ENCODE results near the gene DPYD.

The DPYD gene

DNA sequence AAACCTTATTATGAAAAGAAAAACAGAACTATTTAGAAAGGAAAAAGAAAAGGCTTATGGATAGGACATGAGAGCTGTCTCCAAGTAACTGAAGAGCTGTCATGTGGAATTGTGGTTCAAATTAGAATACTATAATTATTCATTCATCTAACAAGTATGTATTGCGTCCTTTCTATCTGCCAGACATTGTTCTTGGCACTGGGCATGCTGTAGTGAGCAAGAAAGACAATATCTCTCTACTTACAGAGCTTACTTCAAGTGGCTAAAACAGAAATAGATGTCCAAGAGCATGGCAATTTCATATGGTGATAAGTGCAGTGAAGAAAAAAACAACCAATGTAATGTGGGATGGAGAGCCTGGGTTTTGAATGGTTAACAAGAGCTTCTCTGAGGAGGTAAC is 413.0 kb downstream of the DPYD start:
- no peak for DNase-seq

GRCh38 chr1:97506368-97506767 is 414.5 kb downstream of the DPYD start:
- no peak for DNase-seq

DNA sequence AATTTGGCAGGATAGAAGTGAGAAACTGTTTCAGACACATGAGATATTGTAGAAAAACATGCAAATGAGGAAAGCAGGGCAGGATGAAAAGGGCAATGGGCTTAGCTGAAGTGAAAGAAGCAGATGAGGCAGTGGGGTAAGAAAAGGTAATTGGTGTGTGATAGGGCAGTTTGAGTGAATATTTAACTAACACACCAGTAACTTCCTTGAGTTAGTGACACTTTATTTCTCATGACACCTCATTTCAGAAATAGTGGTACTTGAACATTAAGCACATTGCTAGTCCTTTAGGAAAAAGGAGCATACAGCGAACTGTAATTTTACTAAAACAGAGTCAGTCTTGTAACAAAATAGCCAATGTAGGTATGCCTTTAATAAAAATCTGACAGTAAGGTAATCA is 415.0 kb downstream of the DPYD start:
- no peak for DNase-seq

- no peak for DNase-seq
Measured at GRCh38 chr1:97505289-97505688, 415.5 kb downstream of the DPYD start.

- DNase-seq = no peak
Measured at GRCh38 chr1:97502360-97502759, 418.5 kb downstream of the DPYD start.

DNA sequence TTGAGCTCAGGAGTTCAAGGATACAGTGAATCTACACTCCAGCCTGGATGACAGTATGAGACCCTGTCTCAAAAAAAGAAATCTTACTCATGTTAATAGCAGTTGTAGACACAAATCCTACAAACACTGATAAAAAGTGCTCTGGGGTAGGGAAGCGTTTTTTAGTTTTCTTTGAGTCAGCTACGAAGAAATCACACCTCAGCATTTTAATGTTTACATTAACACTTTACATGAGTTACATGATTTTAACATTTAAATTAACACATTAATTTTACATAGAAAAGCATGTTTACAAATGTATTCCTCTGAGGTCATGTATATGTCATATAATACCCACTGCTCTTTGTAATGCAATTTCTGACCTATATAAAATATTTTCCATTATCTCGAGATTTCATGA is 419.2 kb downstream of the DPYD start:
- no peak for DNase-seq

DNA sequence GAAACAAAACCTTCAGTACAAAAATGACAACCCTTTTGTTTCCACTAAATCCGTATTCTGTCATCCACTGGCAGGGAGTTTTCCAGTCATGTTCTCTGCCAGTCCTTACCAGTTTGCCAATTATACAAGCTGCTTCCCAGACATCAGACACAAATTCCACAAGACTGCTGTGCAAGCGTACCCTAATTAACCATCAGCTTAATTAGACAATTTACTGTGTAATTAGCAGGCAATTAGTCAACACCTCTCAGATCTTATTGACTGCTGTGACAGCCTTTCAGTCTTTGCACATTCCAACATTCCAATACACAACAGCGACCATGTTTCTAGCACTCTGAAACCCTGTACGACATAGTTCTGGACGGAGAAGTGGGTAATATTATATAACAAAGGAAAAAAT is 420.1 kb downstream of the DPYD start:
- DNase-seq = no peak

- DNase-seq = no peak
Measured at GRCh38 chr1:97499667-97500066, 421.2 kb downstream of the DPYD start.

- DNase-seq = no peak
Measured at GRCh38 chr1:97489834-97490233, 431.0 kb downstream of the DPYD start.

- no peak for DNase-seq
Measured at GRCh38 chr1:97488530-97488929, 432.3 kb downstream of the DPYD start.

- DNase-seq = no peak
Measured at GRCh38 chr1:97482022-97482421, 438.8 kb downstream of the DPYD start.

- DNase-seq = no peak
Measured at GRCh38 chr1:97467445-97467844, 453.4 kb downstream of the DPYD start.

DNA sequence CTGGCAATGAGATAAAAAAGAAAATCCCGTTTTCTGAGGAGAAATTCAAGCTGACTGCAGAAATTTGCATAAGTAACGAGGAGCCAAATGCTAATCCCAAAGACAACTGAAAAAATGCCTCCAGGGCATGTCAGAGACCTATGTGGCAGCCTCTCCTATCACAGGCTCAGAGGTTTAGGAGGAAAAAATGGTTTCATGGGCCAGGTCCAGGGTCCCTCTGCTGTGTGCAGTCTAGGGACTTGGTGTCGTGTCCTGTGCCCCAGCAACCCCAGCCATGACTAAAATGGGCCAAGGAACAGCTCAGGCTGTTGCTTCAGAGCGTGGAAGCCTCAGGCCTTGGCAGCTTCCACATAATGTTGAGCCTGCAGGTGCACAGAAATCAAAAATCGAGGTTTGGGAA is 456.5 kb downstream of the DPYD start:
- DNase-seq = no peak

GRCh38 chr1:97461782-97462181 is 459.1 kb downstream of the DPYD start:
- DNase-seq = no peak

DNA sequence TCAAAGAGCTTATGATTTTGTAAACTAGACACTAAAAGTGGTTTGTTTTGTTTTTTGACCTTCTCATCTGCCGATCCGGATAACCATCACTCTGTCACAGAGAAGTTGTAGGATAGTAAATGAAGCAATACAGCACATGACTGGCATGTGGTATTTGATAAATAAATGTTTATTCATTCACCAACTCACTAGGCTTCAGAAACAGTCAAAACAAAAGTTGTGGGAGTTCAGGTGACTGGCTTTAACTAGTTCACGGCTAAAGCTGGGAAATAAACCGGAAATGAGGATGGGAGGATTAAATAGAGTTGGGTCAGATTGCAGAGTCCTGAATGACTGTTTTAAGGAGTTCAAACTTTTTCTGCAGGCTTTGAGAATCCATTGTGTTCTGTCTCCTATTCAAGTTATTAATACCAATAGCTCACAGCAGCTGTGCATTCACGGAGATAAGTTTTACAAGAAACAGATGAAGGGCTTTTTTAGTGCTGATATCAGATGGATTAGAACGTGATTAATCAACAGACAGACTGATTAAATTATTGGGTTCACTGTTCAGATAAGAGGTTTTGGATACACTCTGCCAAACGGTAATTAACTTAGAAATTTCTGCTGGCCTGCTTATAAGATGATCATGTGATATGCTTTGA is 463.3 kb downstream of the DPYD start:
- no peak for DNase-seq

DNA sequence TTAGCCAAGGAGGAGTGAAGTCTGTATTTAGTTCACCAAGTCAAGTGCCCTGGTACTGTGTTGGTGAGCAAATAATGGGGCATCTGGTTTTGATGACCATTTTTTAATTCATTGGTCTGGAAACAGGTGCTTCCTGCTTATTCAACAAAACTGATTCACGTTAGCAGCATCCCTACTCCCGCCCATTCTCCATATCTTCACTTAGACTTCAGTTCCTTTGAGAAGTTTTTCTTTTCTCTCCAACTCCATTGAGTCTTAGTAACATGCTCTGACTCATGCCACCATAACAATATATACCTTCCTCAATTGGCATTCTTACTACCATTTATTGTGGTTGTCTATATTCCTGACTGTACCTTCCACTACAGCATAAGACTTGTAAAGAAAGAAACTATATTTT is 468.9 kb downstream of the DPYD start:
- DNase-seq = no peak

DNA sequence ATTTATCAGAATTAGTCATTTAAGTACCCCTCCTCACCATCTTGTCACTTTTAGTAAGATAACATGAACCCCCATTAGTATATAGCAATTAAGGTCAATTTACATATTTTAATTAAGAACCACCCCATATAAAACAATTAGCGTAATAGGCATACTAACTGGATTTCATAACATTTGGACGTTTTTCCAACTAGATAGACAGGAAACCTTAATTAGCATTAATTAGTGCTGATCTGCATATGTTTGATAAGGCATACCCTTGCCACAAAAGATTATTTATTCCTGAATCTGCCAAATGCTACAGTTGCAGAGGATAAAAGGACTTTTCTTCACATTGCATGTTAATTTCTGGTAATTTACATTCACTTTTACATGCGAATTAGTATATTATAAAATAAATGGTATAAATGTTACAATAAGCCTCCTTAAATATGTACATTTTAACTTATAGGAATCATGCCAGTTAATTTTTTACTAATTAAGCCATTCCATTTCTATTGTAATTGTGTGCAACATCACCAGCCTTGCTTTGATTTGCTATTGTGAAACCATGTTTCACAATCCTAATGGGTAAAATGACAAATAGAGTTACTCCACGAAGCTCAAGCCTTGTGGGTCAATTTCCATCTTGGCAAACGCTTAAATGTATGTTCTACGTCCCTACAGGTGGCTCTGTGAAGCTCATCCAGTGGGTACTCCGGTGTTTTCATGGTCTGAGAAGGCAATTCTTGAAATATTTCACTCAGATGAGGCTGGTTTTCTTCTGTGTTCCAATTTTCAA is 469.6 kb downstream of the DPYD start:
- DNase-seq = no peak

DNA sequence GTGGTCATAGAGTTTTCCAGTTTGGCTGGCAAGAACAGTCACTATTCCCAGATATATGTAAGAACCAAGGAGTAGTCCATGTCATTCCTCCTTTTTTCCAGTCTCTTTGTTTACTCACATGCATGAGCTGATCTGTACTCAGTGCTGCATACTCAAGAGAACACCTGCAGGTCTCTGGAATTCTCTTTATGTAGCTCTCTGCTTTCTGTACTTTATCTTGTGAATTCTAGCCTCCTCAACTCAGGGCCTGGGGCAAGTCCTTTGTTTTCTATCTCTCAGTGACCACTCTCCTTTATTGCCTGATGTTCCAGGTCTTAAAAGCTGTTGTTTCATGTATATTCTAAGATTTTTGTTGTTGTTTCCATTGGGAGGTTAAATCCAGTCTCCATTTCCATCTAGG is 478.9 kb downstream of the DPYD start:
- no peak for DNase-seq

GRCh38 chr1:97433824-97434177 is 487.0 kb downstream of the DPYD start:
- DNase-seq = no peak

DNA sequence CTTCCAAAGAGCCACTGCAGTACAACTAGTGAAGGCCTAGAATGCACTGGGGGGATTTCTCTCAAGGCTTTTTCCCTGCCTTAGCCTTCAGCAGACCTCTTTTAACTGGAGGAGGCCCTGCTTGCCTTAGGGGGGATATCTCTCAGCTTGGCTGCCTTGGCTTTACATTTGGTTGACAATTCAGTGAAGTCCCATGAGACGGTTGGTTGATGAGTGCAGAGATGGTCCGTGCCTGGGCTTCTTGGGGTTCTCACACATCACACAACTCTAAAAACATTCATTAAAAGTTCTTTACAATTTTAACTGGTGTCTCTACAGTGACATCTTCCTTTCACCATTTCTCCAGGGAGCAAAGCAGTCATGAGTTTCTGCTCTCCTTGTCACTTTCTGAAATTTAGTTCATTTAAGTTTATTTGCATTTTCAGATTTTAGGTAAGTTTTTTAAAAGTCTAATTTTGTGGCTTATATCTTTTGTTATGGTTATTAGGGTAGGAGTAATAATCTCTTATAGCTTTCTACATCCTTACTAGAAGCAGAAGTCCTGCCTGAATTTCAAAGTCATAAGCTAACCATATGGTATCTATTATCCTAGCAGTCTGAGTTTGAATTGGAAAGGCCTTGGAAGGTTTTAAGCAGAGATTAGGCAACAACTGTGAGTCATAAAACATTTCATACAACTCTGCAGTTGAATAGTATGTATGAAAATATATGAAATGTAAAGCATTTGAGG is 487.6 kb downstream of the DPYD start:
- no peak for DNase-seq

- DNase-seq = no peak
Measured at GRCh38 chr1:97427371-97427770, 493.5 kb downstream of the DPYD start.

DNA sequence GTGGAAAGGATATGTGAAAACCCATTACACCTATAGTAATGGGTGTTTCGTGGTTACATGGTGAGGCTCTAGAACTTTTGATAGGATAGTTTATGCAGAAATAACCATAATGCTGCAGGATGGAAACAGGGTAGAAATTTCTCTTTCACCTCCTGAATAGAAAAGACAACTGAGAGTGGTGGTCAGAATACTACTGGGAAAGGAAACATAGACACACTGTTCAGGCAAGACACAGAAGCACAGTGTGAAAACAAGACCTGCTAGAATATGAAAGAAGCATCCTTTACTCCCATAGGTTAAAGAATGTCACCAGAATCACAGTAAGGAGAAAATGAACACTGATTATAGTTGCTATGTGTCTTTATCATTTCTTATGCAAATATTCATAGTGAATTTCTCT is 496.6 kb downstream of the DPYD start:
- DNase-seq = no peak

- DNase-seq = no peak
Measured at GRCh38 chr1:97423403-97423802, 497.4 kb downstream of the DPYD start.

- no peak for DNase-seq
Measured at GRCh38 chr1:97417661-97418060, 503.2 kb downstream of the DPYD start.

Data from stimulated activated CD4-positive, alpha-beta T cell treated with anti-CD3 and anti-CD28 coated beads, Interleukin-4, amount 100 ng/mL, for 24 hours (primary cell).